Fibroblast of mammary gland (primary cell): ENCODE data around the gene IRX6.

Source experiments
- DNase-seq: peaks from one replicate; pipeline ENCODE4 v3.0.0-alpha.2; 2010; ENCODE audit warnings: low read depth
- H3K4me3 ChIP-seq: 2 replicates; pipeline ENCODE4 v1.5.1; 2011; ENCODE audit warnings: low read depth, mild to moderate bottlenecking, low read length, moderate library complexity; ENCODE audit not compliant: control insufficient read depth
- TF ChIP-seq, protein P1 (sequence below): conservative IDR thresholded peaks from 2 replicates; pipeline ENCODE4 v1.5.1; 2011; ENCODE audit warnings: low read depth, low read length, inconsistent platforms; ENCODE audit not compliant: control insufficient read depth, insufficient read depth

IRX6 gene

DNA sequence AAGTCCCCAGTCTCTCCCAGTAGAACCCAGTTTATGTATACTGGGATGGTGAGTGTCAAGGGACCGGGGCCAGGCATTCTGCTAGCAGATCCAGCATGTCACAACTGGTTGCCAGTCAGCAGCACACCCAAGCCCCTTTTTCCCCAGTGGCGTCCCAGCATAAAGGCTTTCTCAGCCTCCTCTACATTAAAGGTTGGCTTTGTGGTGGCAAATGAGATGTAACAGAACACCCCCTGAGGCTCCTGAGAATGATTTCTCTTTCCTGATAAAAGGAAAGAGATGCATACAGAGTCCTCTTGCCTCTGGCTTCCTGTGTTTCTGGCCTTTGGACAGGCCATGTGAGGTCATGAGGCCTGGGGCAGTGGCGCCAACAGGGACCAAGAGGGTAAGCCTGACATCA, 27.9 kb downstream of the IRX6 start:
- DNase-seq = no peak
- H3K4me3 ChIP-seq = no peak overlapping the region
- TF ChIP-seq, protein P1, sequence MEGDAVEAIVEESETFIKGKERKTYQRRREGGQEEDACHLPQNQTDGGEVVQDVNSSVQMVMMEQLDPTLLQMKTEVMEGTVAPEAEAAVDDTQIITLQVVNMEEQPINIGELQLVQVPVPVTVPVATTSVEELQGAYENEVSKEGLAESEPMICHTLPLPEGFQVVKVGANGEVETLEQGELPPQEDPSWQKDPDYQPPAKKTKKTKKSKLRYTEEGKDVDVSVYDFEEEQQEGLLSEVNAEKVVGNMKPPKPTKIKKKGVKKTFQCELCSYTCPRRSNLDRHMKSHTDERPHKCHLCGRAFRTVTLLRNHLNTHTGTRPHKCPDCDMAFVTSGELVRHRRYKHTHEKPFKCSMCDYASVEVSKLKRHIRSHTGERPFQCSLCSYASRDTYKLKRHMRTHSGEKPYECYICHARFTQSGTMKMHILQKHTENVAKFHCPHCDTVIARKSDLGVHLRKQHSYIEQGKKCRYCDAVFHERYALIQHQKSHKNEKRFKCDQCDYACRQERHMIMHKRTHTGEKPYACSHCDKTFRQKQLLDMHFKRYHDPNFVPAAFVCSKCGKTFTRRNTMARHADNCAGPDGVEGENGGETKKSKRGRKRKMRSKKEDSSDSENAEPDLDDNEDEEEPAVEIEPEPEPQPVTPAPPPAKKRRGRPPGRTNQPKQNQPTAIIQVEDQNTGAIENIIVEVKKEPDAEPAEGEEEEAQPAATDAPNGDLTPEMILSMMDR = no peak

DNA sequence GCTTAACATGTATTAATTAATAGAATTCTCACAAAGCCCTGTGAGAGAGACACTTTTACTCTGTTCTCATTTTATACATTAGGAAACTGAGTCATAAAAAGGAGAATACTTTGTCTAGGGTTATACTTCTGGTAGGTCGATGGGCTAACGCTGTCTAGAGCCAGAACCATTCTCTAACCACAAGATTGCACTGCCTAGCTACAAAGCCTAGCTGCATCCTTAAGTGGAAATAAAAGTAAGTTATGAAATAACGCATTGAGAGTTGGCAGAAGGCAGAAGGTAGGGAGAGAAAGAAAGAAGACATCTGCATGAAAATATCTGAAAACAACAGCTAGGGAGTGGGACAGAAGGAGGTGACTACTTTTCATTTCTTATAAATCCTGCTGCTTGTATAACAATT, 33.2 kb downstream of the IRX6 start:
- H3K4me3 ChIP-seq = no peak overlapping the region
- TF ChIP-seq, protein P1 = no peak
- DNase-seq = no peak

DNA sequence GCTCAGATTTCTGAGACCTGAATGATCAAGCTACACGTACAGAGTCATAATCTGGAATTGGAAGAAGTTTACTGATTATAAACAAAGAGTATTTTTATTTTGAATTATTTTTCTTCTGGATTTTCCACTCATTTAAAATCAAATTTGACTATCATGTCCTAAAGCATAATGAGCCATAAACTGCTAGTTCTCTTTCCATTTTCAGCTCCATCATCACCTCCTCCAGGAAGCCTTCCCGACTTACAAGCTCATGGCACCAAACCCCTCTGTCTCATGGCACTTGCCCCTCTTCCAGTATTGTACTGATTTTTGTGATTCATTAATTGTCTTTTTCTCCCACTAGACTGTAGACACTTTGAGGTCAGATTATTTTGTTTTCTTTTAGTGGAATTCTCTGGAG, 35.9 kb downstream of the IRX6 start:
- no peak for DNase-seq
- TF ChIP-seq, protein P1 = no peak
- no peak overlapping the region for H3K4me3 ChIP-seq

DNA sequence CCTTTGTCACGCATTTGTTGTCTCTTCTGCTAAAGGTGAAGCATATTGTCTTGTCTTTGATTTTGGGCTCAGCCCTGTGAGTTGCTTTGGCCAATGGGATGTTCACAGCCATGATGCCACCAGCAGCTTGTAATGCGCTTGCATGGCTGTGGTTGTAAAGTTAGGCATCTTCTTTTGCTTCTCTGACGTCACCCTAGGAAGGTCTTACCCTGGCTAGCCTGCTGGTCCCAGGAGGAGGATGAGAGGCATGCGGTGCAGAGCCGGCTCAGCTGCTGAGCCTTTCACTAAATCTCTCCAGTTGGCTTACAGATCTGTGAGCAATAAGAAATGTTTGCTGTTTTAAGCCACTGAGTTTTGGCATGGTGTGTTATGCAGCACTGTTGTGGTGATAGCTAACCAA, 40.8 kb downstream of the IRX6 start:
- no peak for DNase-seq
- TF ChIP-seq, protein P1 = no peak

DNA sequence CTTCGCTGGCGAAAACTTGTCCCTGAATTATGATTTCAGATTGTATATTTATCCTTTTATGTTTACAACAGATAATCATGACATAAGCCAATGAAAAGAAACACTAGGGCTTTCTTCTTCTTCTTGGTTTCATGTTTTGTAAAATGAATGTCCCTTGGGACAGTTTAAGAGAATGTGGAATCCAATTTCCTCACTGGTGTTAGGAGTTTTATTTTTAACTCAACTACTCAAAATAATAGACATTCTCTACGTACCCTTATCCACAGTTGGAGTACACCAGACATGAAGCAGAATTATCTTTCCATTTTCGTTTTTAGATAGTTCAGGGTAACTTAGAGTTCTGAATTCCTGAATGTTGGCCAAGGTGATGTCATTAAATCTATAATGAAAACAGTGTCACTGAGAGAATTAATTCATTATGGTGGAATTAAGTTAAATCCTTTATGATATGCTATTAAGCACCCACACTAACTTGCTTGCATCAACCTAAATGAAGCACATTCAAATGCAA, 43.4 kb downstream of the IRX6 start:
- TF ChIP-seq, protein P1 = no peak
- no peak overlapping the region for H3K4me3 ChIP-seq
- DNase-seq = peak; percentile 9

More for the DNA sequence above, 40.8 kb downstream of the IRX6 start:
- no peak overlapping the region for H3K4me3 ChIP-seq

DNA sequence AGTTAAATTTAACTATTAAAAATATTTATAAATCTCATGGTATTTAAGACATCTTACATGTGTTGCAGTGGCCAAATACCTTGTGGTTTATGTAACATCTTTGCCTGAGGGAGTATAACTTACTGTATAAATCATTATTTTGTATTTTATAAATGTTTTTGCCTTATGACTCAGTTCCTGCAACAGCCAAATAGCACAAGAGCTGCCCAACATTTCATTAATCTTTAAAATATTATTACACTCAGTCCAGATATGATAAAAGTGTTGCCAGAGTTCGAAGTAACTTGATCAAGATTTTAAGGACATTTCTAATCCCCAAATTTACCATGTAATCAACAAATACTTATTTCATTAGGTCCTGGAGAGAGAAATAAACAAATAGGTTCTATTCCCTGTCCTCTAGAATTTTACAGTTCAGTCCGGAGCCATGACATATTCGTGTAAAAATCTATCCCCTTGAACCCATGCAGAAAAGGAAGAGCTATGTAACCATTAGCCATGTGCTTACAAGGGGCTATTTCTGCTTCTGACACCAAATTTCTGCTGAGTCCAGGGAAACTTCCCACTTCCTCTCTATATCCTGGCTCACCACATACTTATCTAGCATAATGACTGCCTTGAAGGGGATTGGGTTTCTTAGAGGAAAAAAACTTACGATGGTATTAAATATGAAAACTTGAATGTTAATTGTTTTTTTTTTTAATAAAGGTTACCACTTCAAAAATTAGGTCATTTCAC, 44.0 kb downstream of the IRX6 start:
- DNase-seq = no peak
- H3K4me3 ChIP-seq = no peak overlapping the region
- TF ChIP-seq, protein P1 = no peak
